Subcutaneous abdominal adipose tissue (tissue), 5 donors: Measurements from ENCODE around the gene PPP4C.
"Not testable (repeated sequence)": the region's sequence is repeated elsewhere in the genome, so short reads cannot be mapped to it uniquely, and the experiment has no call there.

Source experiments
- H3K27ac ChIP-seq: one replicate; pipeline ENCODE4 v1.7.0; 2013; ENCODE audit warnings: low read depth, mild to moderate bottlenecking, inconsistent platforms, low read length, moderate library complexity
- H3K27me3 ChIP-seq, 5 donors: one replicate each; pipeline ENCODE4 v1.7.0; 2013; ENCODE audit warnings: low read length in 5 of 5, inconsistent platforms in 1 of 5; ENCODE audit not compliant: control insufficient read depth in 5 of 5, insufficient read depth in 4 of 5
- H3K36me3 ChIP-seq, 5 donors: one replicate each; pipeline ENCODE4 v1.7.0; 2013; ENCODE audit warnings: low read length in 5 of 5; ENCODE audit not compliant: control insufficient read depth in 5 of 5, insufficient read depth in 5 of 5
- H3K4me1 ChIP-seq, 5 donors: one replicate each; pipeline ENCODE4 v1.7.0; 2013; ENCODE audit warnings: low read length in 5 of 5, mild to moderate bottlenecking in 3 of 5, moderate library complexity in 1 of 5; ENCODE audit not compliant: control insufficient read depth in 5 of 5, insufficient read depth in 5 of 5
- H3K4me3 ChIP-seq, 5 donors: one replicate each; pipeline ENCODE4 v1.7.0; 2013; ENCODE audit warnings: low read length in 5 of 5, low read depth in 1 of 5
- H3K9ac ChIP-seq, 5 donors: one replicate each; pipeline ENCODE4 v1.7.0; 2013; ENCODE audit warnings: low read length in 5 of 5, mild to moderate bottlenecking in 4 of 5, moderate library complexity in 3 of 5
- H3K9me3 ChIP-seq, 5 donors: one replicate each; pipeline ENCODE4 v1.7.0; 2013; ENCODE audit warnings: low read length in 5 of 5; ENCODE audit not compliant: control insufficient read depth in 5 of 5
- donor health status: healthy.
- donor health status: healthy.
- donor health status: healthy.
- donor health status: healthy.
- donor health status: healthy.

The PPP4C gene

GRCh38 chr16:30112197-30113030 is 36.6 kb downstream of the PPP4C start:
- H3K4me1 ChIP-seq: peaks cover 2 to 28% (median 24%) of the 10 kb centered on the region in 5 donors
- H3K27me3 ChIP-seq: no peaks in the 10 kb centered on the region
- no peak overlapping the region for H3K4me3 ChIP-seq
- H3K9ac ChIP-seq: no peak overlapping the region
- H3K27ac ChIP-seq: no peak overlapping the region
- H3K36me3 ChIP-seq: peaks cover 0 to 87% (median 55%) of the 10 kb centered on the region in 5 donors
- no peaks in the 10 kb centered on the region for H3K9me3 ChIP-seq

GRCh38 chr16:30113031-30113710 is 37.4 kb downstream of the PPP4C start, which contains the start of gene GDPD3:
Gene GDPD3, minus strand, starts transcription at chr16:30113537. Its CDS starts 59 bp downstream, at chr16:30113478.
- Histone ChIP-seq H3K9me3 (no peaks in the 10 kb centered on the region), H3K36me3 (peaks cover 0 to 87% (median 58%) of the 10 kb centered on the region in 5 donors), H3K27me3 (no peaks in the 10 kb centered on the region), H3K4me1 (peaks cover 2 to 28% (median 24%) of the 10 kb centered on the region in 5 donors), H3K9ac (peak within 1 kb of the TSS in 3 of 5 donors; percentile 13 to 35 (median 27)), H3K4me3 (no peak within 1 kb of the TSS), H3K27ac (peak within 1 kb of the TSS; percentile 37)

GRCh38 chr16:30113711-30114333 is 38.0 kb downstream of the PPP4C start:
- Histone ChIP-seq H3K27me3 (no peaks in the 10 kb centered on the region), H3K9me3 (no peaks in the 10 kb centered on the region), H3K4me1 (peaks cover 2 to 28% (median 24%) of the 10 kb centered on the region in 5 donors), H3K9ac (peak overlapping the region in 3 of 5 donors; percentile 13 to 35 (median 27)), H3K36me3 (peaks cover 0 to 90% (median 59%) of the 10 kb centered on the region in 5 donors), H3K27ac (peak overlapping the region; percentile 37), H3K4me3 (no peak overlapping the region)

- no peak overlapping the region for H3K9ac ChIP-seq
- H3K36me3 ChIP-seq: peaks cover 4 to 94% (median 64%) of the 10 kb centered on the region in 5 donors
- no peak overlapping the region for H3K27ac ChIP-seq
- no peak overlapping the region for H3K4me3 ChIP-seq
- peaks cover 2 to 28% (median 24%) of the 10 kb centered on the region in 5 donors for H3K4me1 ChIP-seq
- no peaks in the 10 kb centered on the region for H3K9me3 ChIP-seq
- H3K27me3 ChIP-seq: no peaks in the 10 kb centered on the region
Observed at GRCh38 chr16:30114411-30114810, 38.6 kb downstream of the PPP4C start.

GRCh38 chr16:30114833-30115232 is 39.0 kb downstream of the PPP4C start:
- H3K9me3 ChIP-seq, H3K4me3 ChIP-seq, H3K27me3 ChIP-seq, H3K27ac ChIP-seq, H3K9ac ChIP-seq: not testable (repeated sequence)
- Histone ChIP-seq H3K4me1 (peaks cover 2 to 28% (median 24%) of the 10 kb centered on the region in 5 donors), H3K36me3 (peaks cover 6 to 94% (median 66%) of the 10 kb centered on the region in 5 donors)

- H3K9me3 ChIP-seq: no peaks in the 10 kb centered on the region
- no peak overlapping the region for H3K4me3 ChIP-seq
- H3K27me3 ChIP-seq: no peaks in the 10 kb centered on the region
- H3K27ac ChIP-seq: no peak overlapping the region
- H3K9ac ChIP-seq: no peak overlapping the region
- peaks cover 6 to 92% (median 68%) of the 10 kb centered on the region in 5 donors for H3K36me3 ChIP-seq
- H3K4me1 ChIP-seq: peaks cover 2 to 28% (median 24%) of the 10 kb centered on the region in 5 donors
Observed at GRCh38 chr16:30115238-30115637, 39.4 kb downstream of the PPP4C start.

- peaks cover 6 to 81% (median 64%) of the 10 kb centered on the region in 5 donors for H3K36me3 ChIP-seq
- no peak overlapping the region for H3K9ac ChIP-seq
- H3K9me3 ChIP-seq: no peaks in the 10 kb centered on the region
- H3K27ac ChIP-seq: no peak overlapping the region
- H3K4me3 ChIP-seq: no peak overlapping the region
- H3K4me1 ChIP-seq: peaks cover 4 to 36% (median 31%) of the 10 kb centered on the region in 5 donors
- H3K27me3 ChIP-seq: no peaks in the 10 kb centered on the region
Observed at GRCh38 chr16:30116291-30117207, 40.8 kb downstream of the PPP4C start.

GRCh38 chr16:30117768-30118167 is 42.0 kb downstream of the PPP4C start:
- Histone ChIP-seq H3K36me3 (peaks cover 6 to 71% (median 60%) of the 10 kb centered on the region in 5 donors), H3K4me3 (no peak overlapping the region), H3K9me3 (no peaks in the 10 kb centered on the region), H3K27ac (no peak overlapping the region), H3K27me3 (no peaks in the 10 kb centered on the region), H3K4me1 (peaks cover 9 to 46% (median 43%) of the 10 kb centered on the region in 5 donors), H3K9ac (no peak overlapping the region)

GRCh38 chr16:30119428-30119827 is 43.6 kb downstream of the PPP4C start:
- H3K9ac ChIP-seq: no peak overlapping the region
- H3K9me3 ChIP-seq: no peaks in the 10 kb centered on the region
- peaks cover 6 to 40% (median 36%) of the 10 kb centered on the region in 5 donors for H3K4me1 ChIP-seq

More at GRCh38 chr16:30119428-30119827, 43.6 kb downstream of the PPP4C start:
- peaks cover 6 to 57% (median 49%) of the 10 kb centered on the region in 5 donors for H3K36me3 ChIP-seq
- no peak overlapping the region for H3K27ac ChIP-seq
- H3K4me3 ChIP-seq: no peak overlapping the region
- H3K27me3 ChIP-seq: no peaks in the 10 kb centered on the region
